Activated CD4-positive, CD25-positive, alpha-beta regulatory T cell treated with anti-CD3 and anti-CD28 coated beads, Interleukin-2, amount 50 U/mL, for 24 hours (primary cell): Measurements from ENCODE around the gene ZMYND10.

ENCODE experiments used
- ATAC-seq, 2 donors: fragments of 150-1000 bp; cut with Tn5 transposase; one replicate each; pipeline ENCODE4 v1.10.0; 2021; ENCODE audit warnings: mild to moderate bottlenecking in 1 of 2, moderate library complexity in 1 of 2

The ZMYND10 gene

DNA sequence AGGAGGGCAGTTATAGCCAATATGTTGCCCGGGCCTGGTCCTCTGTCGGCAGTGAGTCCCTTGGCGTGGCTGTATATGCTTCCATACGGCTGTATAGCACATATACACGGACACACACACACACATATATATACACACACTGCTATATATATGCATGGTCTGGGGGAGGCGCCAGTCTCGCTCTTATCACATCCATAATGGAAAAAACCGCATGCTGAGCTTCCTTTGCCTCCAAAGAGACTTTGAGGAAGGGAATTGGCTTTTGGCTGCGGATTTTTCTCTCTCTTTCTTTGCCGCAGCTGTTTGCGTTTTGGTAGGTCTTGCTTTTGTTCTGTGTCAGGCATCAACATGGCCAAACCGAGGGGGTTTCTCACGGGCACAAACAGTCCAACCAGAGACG is 25.1 kb upstream of the ZMYND10 start:
- ATAC-seq: no peak

DNA sequence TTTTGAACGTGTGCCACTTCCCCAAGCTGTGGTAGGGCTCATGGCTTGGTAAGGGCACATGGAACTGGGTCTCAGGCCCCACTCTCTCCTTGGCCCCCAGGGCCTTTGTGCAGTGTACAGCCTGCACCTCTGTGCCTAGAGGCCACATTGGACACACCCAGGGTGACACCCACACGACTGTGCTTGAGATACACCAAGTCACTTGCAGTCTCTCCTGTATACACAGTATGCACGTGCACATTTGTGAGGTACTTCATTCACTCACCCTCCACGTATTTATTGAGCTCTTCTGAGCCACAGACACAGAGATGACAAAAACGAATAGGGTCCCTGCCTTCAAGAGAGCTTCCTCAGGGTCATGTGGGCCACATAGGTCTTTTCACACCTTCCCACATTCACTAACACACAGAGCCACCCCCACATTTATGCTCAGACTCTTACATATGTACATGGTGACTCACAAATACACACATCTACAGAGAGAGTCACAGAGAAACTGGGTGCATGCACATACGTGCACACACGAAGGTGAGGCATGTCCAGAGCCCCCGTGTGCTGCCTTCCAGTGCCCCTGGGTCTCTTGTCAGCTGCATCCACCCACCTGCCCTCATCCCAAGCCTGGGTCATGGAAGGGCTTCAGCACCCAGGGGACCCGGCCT is 23.6 kb upstream of the ZMYND10 start:
- ATAC-seq: no peak

DNA sequence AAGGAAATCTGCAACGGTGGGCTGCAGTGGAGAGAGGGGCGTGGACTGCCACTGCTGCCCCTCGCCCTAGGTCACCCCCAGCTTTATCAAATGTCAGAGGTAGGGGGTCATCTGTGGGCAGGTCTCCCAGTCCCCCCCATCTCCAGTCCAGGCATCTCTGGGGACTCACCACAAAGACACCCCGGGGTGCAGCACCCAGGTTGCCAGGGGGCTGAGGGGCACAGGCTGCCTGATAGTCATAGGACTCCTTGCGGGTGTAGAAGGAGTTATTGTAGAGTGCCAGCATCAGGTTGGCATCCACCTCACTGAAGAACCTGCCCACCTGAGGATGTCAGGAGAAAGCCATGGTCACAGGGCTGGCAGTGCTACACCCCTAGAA is 20.3 kb upstream of the ZMYND10 start:
- ATAC-seq: no peak

DNA sequence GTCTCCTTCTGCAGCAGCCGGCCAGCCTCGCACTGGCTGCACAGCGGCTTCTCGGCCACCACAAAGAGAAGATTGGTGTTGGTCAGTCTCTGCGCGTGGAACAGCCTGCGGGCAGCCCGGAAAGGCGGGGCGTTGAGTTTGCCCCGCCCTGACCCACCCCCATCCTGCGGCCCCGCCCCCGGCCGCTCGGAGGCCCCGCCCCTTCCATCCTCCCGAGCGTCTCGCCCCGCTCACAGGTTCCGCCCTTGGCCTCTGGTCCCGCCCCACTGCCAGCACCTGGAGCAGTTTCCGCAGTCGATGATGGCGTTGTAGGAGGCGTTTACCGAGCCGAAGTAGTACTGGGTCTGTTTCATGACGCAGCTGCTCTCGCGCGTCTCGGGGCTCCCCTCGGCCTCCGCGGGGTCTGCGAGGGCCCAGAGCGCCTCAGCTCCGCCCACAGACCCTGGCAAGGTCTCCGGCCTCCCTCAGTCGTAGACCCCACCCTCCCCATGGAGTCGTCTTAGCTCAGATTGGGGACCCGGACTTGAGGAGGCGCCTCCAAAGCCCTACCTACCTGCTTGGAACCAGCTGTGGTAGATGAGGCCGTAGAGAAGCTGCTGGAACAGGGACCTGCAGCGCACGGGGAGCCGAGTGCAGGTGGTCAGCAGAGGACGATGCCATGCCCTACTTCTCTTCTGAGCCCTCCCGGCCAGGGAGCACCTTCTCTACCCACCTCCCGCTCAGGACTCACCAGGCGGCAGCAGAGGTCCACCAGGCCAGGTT is 19.7 kb upstream of the ZMYND10 start:
- peak; percentile 97 to 98 for ATAC-seq

DNA sequence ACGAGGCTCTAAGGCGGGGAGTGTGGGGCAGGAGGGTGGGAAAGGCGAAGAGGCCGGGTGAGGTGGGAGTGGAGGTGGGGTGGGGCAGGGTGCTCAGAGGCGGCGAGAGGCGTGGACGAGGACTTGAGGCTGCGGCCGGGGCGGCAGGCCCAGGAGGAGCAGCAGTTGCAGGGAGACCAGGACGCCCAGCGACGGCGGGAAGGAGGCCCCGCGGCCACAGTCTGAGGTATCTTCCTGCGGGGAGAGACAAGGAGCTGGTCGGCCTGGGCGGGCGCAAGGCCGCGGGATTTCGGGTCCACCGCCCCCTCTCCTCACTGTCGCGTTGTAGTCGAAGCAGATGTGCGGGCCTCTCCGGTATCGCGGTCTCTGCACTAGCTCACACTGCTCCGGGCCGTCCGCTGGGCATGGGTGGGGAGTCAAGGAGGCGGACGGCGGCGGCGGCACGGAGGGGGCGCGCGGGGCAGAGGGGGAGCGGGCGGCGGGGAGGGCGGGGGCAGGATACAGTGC is 19.1 kb upstream of the ZMYND10 start:
- peak; percentile 5 to 18 for ATAC-seq

DNA sequence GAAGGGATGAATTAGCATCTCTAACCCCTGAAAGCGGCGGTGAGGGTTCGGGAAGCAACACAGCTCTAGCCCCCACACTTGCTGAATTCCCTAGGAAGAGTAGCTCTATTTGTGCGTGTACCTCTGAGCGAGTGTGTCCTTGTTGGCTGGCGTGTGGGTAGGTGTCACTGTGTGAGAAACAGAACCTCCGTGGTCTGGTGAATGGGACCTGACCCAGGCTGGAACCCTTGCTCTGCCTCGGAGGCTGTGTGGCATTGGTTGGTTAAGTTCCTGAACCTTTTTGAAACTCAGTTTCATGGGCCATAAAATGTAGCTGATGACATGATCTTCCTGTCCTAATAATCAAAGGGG is 14.2 kb upstream of the ZMYND10 start:
- peak; percentile 7 to 8 for ATAC-seq

DNA sequence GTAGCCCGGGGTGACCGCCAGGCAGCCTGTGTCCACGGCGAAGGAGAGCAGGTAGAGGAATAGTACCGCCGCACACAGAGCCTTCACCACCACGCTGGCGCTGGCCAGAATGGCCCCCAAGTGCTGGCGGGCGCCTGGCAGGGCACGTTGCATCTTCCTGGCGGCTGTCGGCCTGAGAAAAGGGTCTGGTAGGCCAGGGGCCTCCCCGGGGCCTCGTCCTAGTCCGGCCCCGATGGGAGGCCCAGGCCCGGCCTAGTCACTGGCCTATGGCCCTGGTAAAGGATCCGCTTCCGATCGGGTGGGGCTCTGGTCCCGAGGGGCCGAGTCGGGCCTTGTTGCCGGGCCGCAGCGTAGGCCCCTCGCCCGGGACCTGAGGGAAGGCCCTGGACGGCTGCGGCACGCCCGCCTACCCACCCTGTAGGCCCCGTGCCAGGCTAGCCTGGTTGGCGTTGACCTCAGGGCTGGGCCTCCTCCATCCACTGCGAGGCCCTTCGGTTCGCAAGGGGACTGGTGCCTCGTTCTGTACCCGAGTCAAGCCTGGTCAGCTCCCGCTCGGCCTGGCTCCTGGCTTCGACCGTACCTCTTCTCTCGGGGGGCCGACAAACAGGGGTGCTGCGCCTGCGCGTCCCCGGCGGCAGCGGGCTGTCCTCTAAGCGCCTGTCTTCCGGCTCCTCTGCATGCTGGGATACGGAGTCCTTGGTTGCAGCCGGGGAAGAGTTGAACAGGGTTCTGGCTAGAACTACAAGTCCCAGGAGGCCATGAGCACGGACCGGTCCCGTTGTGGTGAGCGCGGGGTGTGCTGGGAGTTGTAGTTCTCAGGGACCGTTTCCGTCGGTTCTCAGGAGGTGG is 13.6 kb upstream of the ZMYND10 start, which contains the start of gene TMEM115:
TSS of gene TMEM115 (minus strand) at position 611 of the 849 bp plus-strand sequence. CDS start at position 153, 458 bp downstream.
- ATAC-seq: peak; percentile 100

DNA sequence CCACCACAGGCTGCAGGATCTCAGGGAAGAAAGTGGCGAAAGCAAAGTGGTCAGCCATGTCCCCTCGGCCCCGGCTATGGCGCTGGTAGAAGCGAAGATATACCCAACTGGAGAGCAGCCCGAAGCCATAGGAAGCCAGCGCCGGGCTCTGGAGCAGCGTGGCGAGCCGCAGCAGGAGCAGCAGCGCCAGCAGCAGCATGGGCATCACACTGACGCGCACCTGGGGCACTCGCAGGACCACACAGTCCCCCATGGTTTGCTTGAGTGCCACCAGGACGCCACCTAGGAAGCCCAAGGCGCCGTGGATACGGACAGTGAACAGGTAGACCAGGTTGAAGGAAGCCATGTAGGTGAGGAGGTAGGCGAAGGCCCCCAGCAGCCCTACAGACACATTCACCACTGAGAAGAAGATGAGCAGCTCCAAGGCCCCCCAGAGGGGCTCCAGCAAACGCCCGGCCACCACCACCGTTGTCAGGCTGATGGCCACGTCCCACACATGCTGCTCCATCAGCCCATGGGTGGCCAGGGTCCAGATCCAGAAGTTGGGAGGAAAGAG is 12.9 kb upstream of the ZMYND10 start:
- no peak for ATAC-seq

DNA sequence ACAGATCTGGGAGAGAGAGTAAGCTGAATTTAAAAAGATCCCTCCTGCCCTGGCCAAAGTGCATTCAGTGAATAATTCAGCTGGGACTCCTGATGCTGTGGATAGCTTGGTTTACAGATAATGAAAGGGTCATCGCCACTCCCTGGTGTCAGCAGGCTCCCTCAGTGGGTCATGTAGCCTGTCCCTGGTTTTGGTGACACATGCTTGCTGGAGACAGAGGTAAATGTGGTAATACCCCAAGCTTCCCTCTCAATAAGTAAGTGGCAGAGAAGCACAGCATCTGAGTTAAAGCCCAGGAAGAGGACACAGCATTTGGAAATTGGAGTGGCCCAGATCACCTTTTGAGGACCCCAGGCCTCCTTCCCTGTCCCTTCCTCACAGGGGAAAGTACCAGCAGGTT is 11.9 kb upstream of the ZMYND10 start:
- no peak for ATAC-seq

DNA sequence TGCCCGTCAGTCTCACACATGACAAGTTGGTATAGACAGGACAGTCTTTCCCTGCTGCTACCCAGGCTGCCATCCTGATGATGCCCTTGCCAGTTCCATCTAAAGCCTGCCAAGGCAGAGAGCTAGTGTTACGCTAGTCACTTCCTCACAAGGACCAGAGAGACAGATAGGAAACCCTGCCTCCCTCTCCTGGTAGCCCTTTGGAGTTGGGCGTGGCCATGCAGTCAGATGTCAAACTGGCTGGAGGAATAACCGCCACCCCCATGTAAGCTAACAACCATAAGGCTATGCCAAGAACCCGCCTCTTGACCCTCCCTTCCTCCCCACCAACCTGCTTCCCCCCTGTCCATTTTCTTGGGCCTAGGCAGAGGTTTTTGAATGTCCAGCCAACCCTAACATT is 11.0 kb upstream of the ZMYND10 start:
- no peak for ATAC-seq

DNA sequence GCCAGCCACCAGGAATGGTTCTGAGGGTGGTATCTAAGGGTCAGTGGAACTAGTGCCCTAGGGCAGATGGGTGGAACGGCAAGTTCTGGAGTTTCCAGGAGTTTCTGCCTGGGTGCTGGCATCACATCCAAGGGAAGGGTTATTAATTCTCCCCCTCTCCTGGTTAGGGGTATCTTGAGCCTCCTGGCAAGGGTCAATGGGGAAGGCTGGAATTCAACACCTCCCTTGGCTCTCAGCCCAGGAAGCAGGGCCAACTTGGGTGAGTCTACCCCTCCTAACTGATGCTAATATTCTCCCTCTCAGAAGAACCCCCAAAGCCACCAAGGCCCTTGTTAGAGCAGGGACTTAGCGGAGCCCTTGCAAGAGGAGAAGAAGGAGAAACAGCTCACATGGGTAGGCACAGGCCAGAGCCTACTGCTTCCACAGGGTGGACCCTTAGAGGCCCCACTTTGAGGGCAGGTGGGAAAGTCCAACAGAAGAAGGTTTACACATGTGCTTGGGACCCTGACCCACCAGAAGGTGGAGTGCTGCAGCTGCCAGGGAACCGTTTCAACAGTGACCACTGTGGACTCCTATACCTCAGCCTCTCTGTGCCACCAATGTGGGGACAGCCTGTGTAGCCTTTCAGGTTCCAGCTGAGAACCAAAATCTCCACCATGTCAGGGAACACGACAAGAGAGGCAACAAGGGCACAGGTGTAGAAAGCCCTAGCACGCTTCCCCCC is 10.5 kb upstream of the ZMYND10 start:
- no peak for ATAC-seq

DNA sequence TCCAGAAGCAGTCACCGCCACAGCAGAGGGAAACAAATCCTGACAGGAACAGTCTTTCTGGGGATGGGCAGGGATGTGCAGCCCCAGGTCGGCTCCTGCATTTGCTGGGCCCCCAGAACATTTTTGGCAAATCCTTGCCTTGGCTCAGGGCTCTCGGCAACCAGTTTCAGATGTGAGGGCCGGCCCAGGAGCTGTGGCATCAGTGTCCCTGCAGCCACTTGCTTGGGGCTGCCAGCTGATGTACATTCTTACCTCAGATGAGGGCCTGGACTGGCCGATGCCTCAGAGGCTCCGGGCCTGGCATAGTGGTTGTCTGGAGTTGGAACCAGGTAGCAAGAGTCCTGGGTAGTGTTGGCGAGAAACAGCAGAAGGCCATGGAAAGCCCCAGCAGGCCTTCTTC is 9.3 kb upstream of the ZMYND10 start:
- no peak for ATAC-seq

DNA sequence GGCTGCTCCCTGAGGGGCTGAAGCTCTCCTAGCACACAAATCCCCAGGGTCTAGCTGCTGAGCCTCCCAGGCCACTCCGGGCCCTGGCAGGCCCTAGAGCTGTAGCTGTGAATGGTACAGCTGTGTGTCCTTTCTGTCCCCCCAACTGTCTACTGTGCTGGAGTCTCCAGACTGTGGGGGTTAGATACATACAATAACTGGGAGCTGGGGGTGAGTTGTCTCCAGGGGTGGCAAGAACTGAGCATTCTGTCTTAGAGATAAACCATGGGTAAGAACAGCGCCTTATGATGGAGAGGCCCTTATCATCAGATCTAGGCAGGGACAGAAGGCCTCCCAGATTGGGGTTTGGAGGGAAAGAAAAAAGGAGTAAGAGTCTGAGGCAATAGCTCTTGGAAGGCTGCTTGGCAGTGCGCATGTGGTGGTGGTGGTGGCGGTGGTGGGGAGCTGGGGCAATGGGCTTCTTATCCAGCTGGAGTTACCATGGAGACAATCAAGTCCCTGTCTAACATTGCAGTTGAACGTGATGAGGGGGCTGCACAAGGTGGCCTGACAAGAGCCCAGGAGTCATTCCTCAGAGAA is 8.7 kb upstream of the ZMYND10 start:
- ATAC-seq: no peak

DNA sequence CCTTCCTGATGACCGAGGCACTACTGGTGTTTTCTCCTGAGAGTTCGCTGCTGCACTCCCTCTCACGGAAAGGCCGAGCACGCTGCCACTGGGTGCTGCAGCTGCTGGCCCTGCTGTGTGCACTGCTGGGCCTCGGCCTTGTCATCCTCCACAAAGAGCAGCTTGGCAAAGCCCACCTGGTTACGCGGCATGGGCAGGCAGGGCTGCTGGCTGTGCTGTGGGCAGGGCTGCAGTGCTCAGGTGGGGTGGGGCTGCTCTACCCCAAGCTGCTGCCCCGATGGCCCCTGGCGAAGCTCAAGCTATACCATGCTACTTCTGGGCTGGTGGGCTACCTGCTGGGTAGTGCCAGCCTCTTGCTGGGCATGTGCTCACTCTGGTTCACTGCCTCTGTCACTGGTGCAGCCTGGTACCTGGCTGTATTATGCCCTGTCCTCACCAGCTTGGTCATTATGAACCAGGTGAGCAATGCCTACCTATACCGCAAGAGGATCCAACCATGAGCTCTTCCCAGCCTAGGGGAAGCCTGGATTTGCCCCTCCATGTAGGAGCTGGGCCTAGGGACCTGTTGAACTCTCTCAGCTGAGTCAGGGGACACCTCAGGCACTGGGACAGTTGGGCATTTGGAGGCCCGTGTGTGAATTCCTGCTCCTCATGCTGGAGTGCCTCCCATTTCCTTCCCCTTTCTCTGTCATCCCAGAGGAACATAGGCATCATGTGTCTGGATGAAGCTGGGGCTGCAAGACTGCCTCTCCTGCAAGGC is 7.9 kb upstream of the ZMYND10 start:
- ATAC-seq: no peak

DNA sequence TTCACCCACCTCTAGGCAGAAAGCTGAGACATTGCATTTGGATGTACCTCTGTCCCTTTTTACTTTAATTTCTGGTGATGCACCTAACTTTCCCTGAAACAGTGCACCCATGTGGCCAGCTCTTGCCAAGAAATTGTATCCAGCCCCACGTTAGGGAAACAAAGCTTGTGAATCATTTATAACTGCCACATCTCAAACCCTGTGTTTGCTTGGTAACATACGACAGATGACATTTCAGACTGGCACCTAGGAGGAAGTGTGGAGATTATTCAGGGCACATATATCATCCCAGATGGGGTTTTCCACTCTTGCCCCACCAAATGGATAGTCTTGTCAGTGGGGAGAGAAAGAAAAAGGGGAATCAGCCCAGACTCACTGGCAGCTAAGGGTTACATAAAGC is 7.2 kb upstream of the ZMYND10 start:
- no peak for ATAC-seq

DNA sequence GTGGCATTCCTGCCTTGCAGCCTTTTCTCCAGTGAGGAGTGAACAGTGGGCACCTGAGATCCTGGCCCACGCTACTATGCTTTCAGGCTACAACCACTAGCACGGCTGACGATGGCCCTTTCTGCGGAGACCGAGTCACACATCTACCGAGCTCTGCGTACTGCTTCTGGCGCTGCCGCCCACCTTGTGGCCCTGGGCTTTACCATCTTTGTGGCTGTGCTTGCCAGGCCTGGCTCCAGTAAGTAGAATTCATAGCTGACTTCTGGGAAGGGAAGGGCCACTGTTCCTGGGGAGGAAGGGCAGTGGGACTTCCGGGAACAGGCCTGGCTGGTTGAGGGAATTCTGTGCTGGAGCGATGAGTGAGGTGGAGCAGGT is 5.8 kb upstream of the ZMYND10 start:
- no peak for ATAC-seq

DNA sequence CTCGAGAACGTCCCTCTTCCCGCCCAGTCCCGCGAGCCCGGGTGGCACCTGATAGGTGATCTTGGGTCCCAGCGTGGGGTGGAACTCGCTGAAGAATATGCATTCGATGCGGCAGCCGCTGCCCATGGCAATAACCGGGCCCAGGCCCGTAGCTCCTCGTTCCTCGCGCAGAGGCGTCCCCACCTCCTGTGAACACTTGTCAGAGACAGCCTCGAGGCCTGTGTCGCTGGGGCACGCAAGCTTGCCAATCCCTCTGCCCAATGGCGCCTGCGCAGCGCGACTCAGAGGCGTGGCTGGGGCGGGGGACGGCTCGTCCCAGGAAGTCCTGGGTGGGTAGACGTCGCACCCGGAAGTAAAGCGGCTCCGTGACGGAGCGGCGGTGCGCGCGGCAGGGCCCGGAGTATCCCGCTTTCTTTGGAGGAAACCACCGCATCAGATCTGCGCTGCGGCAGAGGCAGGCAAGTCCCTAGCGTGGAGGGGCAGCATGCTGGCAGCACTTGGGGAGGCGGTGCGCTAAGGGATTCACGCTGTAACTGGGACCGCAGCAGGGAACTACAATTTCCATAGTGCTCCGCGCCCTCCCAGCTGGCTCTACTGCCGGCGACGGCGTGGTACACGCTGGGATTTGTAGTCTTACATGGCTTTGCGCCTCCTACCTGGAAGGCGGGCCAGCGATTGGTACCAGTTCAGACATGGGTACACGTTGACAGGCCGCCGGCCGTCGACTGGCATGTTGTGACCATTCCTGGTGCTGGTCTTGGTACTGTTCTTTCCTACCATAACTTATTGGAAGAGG is 5.2 kb upstream of the ZMYND10 start, which contains the start of the genes CYB561D2 and NPRL2:
TSS of gene CYB561D2 (plus strand) at position 336 of the 796 bp plus-strand sequence. CDS start 572 bp downstream, outside the sequence.
TSS of gene NPRL2 (minus strand) at position 249 of the 796 bp plus-strand sequence. CDS start at position 126, 123 bp downstream.
- ATAC-seq: peak; percentile 89 to 90

DNA sequence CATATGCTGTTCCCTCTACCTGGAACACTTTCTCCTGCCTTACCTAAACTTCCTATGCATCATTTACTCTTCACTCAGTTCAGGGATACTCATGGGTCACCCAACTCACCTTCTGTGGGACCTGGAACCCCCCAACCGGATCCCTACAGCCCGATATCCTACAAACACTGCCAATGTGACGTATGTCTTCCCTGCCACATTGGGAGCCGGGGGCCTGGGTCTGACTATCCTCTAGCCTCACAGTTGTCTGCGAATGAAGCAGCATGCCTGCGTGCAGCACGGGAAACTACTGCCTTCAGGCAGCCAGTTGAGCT is 4.6 kb upstream of the ZMYND10 start:
- no peak for ATAC-seq

DNA sequence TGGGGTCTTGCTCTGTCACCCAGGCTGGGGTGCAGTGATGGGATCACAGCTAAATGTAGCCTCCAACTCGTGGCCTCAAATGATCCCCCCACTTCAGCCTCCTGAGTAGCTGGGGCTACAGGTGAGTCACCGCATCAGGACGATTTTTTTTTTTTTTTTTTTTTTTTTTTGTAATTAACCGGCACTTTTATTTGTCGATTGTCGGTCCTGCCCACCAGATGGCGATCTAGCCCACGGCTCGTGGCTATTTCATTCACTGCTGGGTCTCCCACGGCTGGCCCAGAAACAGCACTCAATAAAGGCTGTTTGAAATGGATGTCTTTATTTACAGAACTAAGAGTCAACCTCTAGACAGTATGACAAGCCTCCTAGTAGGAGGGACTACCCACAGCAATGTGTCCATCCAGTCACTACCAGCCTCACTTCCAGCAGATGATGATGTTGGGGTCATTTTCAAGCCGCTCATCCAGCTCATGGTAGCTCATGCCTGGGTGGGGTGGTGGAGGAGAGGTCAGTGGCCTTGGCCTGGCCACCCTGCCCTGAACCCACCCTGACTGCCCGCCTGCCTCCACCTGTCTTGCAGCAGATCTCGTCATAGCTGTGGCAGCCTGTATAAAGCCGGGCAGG is 1.8 kb upstream of the ZMYND10 start:
- peak; percentile 6 to 10 for ATAC-seq

DNA sequence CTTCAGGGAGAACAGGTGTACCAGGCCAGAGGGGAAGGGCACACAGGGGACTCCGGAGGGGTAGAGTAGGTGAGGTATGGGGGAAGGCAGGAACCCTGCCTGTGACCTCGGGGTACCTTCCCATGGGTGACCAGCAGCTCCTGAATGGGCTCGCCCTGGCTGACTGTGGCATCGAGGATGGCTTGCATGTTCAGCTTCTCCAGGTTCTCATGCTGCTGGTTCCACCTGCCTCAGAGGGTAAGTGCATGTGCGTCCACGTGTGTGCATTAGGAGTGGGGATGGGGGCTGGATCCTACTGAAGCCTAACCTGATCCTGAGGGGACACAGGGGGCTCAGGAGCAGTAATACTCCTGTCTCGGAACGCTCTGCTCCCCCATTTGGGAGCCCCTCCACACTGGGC is 524 bp downstream of the ZMYND10 start:
- no peak for ATAC-seq
